RWPE2 (cell line): ENCODE data around the gene PRTFDC1.

Source experiments
- ATAC-seq: fragments of 200-7000 bp; cut with Tn5 transposase; 3 replicates; pipeline ENCODE4 v1.9.1; 2021; ENCODE audit warnings: low read depth
- DNase-seq: peaks from one replicate; pipeline ENCODE4 v3.0.0-alpha.2; 2020; ENCODE audit warnings: low spot score
- H3K27ac ChIP-seq: fragments of 450-650 bp; 2 replicates; pipeline ENCODE4 v1.5.1; 2017; ENCODE audit warnings: mild to moderate bottlenecking; ENCODE audit not compliant: poor library complexity, severe bottlenecking
- H3K27me3 ChIP-seq: fragments of 250-450 bp; sonication (Bioruptor Pico); 2 replicates; pipeline ENCODE4 v1.5.1; 2021; ENCODE audit warnings: mild to moderate bottlenecking, moderate library complexity; ENCODE audit not compliant: insufficient read depth, poor library complexity, severe bottlenecking
- H3K36me3 ChIP-seq: fragments of 250-450 bp; sonication (Bioruptor Pico); 2 replicates; pipeline ENCODE4 v1.5.1; 2020; ENCODE audit warnings: low read depth, mild to moderate bottlenecking, moderate library complexity
- H3K4me1 ChIP-seq: fragments of 250-450 bp; sonication (Bioruptor Pico); 2 replicates; pipeline ENCODE4 v1.5.1; 2021; ENCODE audit warnings: mild to moderate bottlenecking, moderate library complexity; ENCODE audit not compliant: insufficient read depth, poor library complexity, severe bottlenecking
- H3K4me3 ChIP-seq: fragments of 250-450 bp; sonication (Bioruptor Pico); 2 replicates; pipeline ENCODE4 v1.5.1; 2021; ENCODE audit warnings: mild to moderate bottlenecking, moderate library complexity; ENCODE audit not compliant: severe bottlenecking
- H3K9me3 ChIP-seq: fragments of 250-450 bp; sonication (Bioruptor Pico); 2 replicates; pipeline ENCODE4 v1.5.1; 2021; ENCODE audit warnings: mild to moderate bottlenecking, moderate library complexity; ENCODE audit not compliant: severe bottlenecking
- TF ChIP-seq, protein P1 (sequence below): fragments of 450-650 bp; IDR thresholded peaks from one replicate; pipeline ENCODE4 v1.5.1; 2017; ENCODE audit warnings: mild to moderate bottlenecking, moderate library complexity; ENCODE audit not compliant: poor library complexity, severe bottlenecking

PRTFDC1 gene

DNA sequence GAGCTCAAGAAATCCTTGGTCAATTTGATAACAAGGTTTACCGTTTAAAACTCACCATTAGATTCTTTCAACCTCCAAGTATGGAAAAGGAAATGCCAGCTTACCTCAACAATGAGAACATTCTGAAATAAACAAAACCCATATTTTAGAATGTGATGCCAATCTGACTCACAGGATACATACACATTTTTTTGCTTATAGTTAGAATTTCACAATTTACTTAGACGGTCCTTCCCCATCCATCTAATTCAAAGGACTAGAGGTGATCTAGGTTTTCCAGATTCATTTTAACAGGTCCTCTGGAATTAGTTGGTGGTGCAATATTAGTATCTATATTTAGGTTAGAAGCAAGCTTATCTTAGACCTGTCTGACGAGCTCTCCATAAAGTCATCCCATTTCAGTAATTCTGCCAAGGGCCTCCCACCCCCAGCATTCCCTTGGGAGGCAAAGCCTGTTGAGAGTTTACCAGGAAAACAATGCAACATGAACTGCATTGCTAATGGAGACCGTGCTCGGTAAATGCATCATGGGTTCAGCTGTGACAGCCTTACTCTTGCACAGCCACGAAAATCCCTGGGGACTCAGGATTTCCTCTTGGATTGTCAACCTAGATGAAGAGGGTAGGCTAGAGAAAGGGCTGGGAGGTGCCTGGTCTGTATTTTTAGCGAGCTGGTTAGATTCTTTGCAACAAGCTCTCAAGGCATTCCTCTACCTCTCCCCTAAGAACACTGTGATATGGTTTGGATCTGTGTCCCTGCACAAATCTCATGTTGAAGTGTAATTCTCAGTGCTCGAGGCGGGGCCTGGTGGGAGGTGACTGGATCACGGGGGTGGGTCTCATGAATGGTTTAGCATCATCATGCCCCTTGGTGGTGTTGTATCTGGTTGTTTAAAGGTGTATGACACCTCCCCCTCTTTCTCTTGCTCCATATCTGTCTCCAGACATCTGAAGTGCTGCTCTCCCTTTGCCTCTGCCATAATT, 93.8 kb downstream of the PRTFDC1 start:
- DNase-seq (no peak), ATAC-seq (peak; percentile 88)
- Histone ChIP-seq H3K9me3 (no peaks in the 10 kb centered on the region), H3K36me3 (no peaks in the 10 kb centered on the region), H3K4me3 (no peak overlapping the region), H3K27me3 (no peaks in the 10 kb centered on the region), H3K4me1 (peaks cover 14% of the 10 kb centered on the region), H3K27ac (peak overlapping the region; percentile 88)
- TF ChIP-seq, protein P1, sequence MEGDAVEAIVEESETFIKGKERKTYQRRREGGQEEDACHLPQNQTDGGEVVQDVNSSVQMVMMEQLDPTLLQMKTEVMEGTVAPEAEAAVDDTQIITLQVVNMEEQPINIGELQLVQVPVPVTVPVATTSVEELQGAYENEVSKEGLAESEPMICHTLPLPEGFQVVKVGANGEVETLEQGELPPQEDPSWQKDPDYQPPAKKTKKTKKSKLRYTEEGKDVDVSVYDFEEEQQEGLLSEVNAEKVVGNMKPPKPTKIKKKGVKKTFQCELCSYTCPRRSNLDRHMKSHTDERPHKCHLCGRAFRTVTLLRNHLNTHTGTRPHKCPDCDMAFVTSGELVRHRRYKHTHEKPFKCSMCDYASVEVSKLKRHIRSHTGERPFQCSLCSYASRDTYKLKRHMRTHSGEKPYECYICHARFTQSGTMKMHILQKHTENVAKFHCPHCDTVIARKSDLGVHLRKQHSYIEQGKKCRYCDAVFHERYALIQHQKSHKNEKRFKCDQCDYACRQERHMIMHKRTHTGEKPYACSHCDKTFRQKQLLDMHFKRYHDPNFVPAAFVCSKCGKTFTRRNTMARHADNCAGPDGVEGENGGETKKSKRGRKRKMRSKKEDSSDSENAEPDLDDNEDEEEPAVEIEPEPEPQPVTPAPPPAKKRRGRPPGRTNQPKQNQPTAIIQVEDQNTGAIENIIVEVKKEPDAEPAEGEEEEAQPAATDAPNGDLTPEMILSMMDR: no peak

DNA sequence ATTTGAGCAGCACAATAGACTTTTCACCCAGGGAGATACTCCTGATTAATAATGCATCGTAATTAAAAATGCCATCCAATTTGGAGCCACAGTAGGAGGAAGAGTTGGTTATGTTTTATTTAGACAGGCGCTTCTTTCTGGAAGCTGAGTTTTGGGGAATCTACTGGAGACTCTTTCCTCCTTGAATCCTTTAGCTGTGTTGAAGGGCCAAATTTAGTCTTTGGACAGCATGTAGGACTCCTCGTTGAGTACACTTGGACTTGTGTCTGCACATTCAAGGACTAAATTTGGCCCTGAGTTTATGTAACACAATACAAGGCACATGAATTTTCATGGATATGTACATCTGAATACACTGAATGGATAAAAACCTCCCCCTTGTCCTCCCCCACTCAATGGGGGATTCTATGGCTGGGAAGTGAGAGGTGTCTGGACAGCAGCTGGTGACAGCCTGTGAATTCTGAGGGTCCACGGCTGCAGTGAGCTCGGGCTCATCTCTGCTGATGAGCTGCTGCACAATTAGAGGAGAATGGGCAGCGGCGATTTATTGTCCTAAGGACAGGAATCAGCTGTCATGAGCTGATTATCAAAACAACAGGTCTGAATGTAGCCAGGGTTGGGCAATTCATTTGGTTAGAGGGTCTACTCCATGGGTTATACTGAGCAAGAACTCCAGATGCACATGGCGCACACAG, 95.2 kb downstream of the PRTFDC1 start:
- Histone ChIP-seq H3K9me3 (no peaks in the 10 kb centered on the region), H3K36me3 (no peaks in the 10 kb centered on the region), H3K4me3 (no peak overlapping the region), H3K27me3 (no peaks in the 10 kb centered on the region), H3K4me1 (peaks cover 14% of the 10 kb centered on the region), H3K27ac (peak overlapping the region; percentile 88)
- no peak for ATAC-seq
- TF ChIP-seq, protein P1: no peak
- no peak for DNase-seq

DNA sequence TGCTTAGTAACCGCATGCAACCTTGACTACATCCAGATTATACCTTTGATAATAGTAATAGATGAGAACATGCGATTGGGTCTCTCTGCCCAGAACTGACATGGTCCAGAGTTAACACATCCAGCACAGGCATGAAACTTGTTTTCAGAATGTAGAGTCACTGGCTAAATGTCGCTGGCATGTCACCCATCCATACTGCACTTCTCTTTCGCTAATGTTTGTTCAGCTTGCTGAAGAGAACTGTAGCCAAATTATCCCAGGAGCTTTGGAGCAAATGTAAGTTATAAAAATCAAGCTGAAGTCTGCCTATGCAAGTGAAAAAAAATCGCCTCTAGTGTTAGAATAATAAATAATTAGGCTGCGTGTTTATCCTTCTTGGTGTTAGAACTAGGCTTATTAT, 98.2 kb downstream of the PRTFDC1 start:
- peaks cover 23% of the 10 kb centered on the region for H3K4me1 ChIP-seq
- TF ChIP-seq, protein P1: no peak

DNA sequence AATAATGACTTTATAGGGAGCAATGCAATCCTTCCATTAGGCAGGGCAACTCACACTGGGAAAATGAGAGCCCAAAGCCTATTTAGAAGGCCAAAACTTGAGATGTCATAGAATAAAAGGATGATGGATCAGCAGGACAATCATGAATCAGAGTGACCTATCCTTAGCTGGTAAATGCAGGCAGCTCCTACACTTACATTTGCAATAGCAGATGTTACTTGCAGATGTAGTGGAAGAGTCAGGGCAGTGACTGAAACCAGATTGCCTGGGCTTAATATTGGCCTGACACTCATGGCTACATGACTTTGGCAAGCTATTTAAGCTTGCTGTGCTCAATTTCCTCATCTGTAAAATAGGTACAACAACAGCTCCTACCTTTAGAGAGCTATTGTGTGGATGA, 98.7 kb downstream of the PRTFDC1 start:
- H3K4me1 ChIP-seq: peaks cover 26% of the 10 kb centered on the region
- ATAC-seq: no peak
- TF ChIP-seq, protein P1: no peak
- H3K9me3 ChIP-seq: no peaks in the 10 kb centered on the region
- no peaks in the 10 kb centered on the region for H3K36me3 ChIP-seq
- no peak for DNase-seq
- H3K27ac ChIP-seq: no peak overlapping the region
- H3K27me3 ChIP-seq: no peaks in the 10 kb centered on the region
- no peak overlapping the region for H3K4me3 ChIP-seq

More for the DNA sequence above, 98.2 kb downstream of the PRTFDC1 start:
- H3K27ac ChIP-seq: no peak overlapping the region
- no peaks in the 10 kb centered on the region for H3K27me3 ChIP-seq
- no peak overlapping the region for H3K4me3 ChIP-seq
- DNase-seq (no peak), ATAC-seq (no peak)
- no peaks in the 10 kb centered on the region for H3K36me3 ChIP-seq
- no peaks in the 10 kb centered on the region for H3K9me3 ChIP-seq
